ENCODE data around the gene IFNGR2.
"Not testable (repeated sequence)": the region's sequence is repeated elsewhere in the genome, so short reads cannot be mapped to it uniquely, and the experiment has no call there.

IFNGR2 gene

GRCh38 chr21:33403786-33404585, 773 bp downstream of the IFNGR2 start:
- ChIA-PET CTCF (no interaction called here), POLR2A (interaction anchor here (0.9 to 1.8 kb wide), 4 partner anchors 8 to 79 kb away, joined by 4 to 7 read pairs (median 4); partner anchors contain the start of genes IFNAR1 and TMEM50B)
- no peak for TF ChIP-seq HDGF (IDR thresholded peaks at IDR 0.05; ENCODE audit: borderline replicate concordance)
- no peak for TF ChIP-seq ZNF384 (IDR thresholded peaks at IDR 0.05)
- TF ChIP-seq CTBP1 (IDR thresholded peaks at IDR 0.05; ENCODE audit: borderline replicate concordance): no peak
- no peak for TF ChIP-seq ELF4 (IDR thresholded peaks at IDR 0.05)
- no peak for TF ChIP-seq SP1 (IDR thresholded peaks at IDR 0.05)
- TF ChIP-seq TARDBP (IDR thresholded peaks at IDR 0.05): no peak
- no peak for TF ChIP-seq ARNT (IDR thresholded peaks at IDR 0.05)
- peak; percentile 69 for DNase-seq (ENCODE audit: extremely low spot score)

- ChIA-PET CTCF (no interaction called here), POLR2A (interaction anchor here (1.0 kb wide), 1 partner anchor 82 kb away, joined by 3 read pairs; the partner anchor contains the start of gene IFNAR1)
- TF ChIP-seq SUZ12 (IDR thresholded peaks at IDR 0.05) (no peak), ZNF384 (IDR thresholded peaks at IDR 0.05) (no peak), FOXM1 (IDR thresholded peaks at IDR 0.05; ENCODE audit: borderline replicate concordance) (no peak), ELF4 (IDR thresholded peaks at IDR 0.05) (no peak), FOXK2 (IDR thresholded peaks at IDR 0.05) (no peak), PKNOX1 (IDR thresholded peaks at IDR 0.05) (no peak)
- no peak for DNase-seq (ENCODE audit: extremely low spot score)
Measured at GRCh38 chr21:33406493-33406892, 3.3 kb downstream of the IFNGR2 start.

GRCh38 chr21:33411949-33412430, 8.8 kb downstream of the IFNGR2 start:
- TF ChIP-seq SP1 (IDR thresholded peaks at IDR 0.05): no peak
- no peak for TF ChIP-seq ZNF384 (IDR thresholded peaks at IDR 0.05)
- TF ChIP-seq TARDBP (IDR thresholded peaks at IDR 0.05): no peak
- TF ChIP-seq PKNOX1 (IDR thresholded peaks at IDR 0.05): no peak
- TF ChIP-seq FOXA1 (IDR thresholded peaks at IDR 0.05): no peak
- TF ChIP-seq L3MBTL2 (conservative IDR thresholded peaks at IDR 0.05): no peak
- no peak for TF ChIP-seq ELF4 (IDR thresholded peaks at IDR 0.05)
- TF ChIP-seq NFRKB (IDR thresholded peaks at IDR 0.05): no peak
- TF ChIP-seq LEF1 (IDR thresholded peaks at IDR 0.05; ENCODE audit: borderline replicate concordance): no peak
- TF ChIP-seq SUZ12 (IDR thresholded peaks at IDR 0.05): no peak
- no peak for TF ChIP-seq FOXM1 (IDR thresholded peaks at IDR 0.05; ENCODE audit: borderline replicate concordance)
- TF ChIP-seq BHLHE40 (IDR thresholded peaks at IDR 0.05; ENCODE audit: borderline replicate concordance): no peak
- no peak for TF ChIP-seq CTBP1 (IDR thresholded peaks at IDR 0.05; ENCODE audit: borderline replicate concordance)
- TF ChIP-seq FOXK2 (IDR thresholded peaks at IDR 0.05): no peak
- TF ChIP-seq ARNT (IDR thresholded peaks at IDR 0.05): no peak
- no peak for TF ChIP-seq HDGF (IDR thresholded peaks at IDR 0.05; ENCODE audit: borderline replicate concordance)
- POLR2A ChIA-PET: no interaction called here
- no peak for DNase-seq (ENCODE audit: extremely low spot score)
- CTCF ChIA-PET: no interaction called here

GRCh38 chr21:33412439-33412831, 9.2 kb downstream of the IFNGR2 start:
- POLR2A ChIA-PET; DNase-seq (ENCODE audit: extremely low spot score): not testable (repeated sequence)
- CTCF ChIA-PET: interaction anchor here (0.7 kb wide), 1 partner anchor 438 kb away, joined by 3 read pairs; no protein-coding TSS in a partner anchor

GRCh38 chr21:33412832-33413519, 9.8 kb downstream of the IFNGR2 start:
- TF ChIP-seq LEF1 (IDR thresholded peaks at IDR 0.05; ENCODE audit: borderline replicate concordance) (no peak), FOXM1 (IDR thresholded peaks at IDR 0.05; ENCODE audit: borderline replicate concordance) (no peak), HDGF (IDR thresholded peaks at IDR 0.05; ENCODE audit: borderline replicate concordance) (no peak), SUZ12 (IDR thresholded peaks at IDR 0.05) (no peak), SP1 (IDR thresholded peaks at IDR 0.05) (no peak), ARNT (IDR thresholded peaks at IDR 0.05) (no peak), CTBP1 (IDR thresholded peaks at IDR 0.05; ENCODE audit: borderline replicate concordance) (no peak), PKNOX1 (IDR thresholded peaks at IDR 0.05) (no peak), NFRKB (IDR thresholded peaks at IDR 0.05) (no peak), ZNF384 (IDR thresholded peaks at IDR 0.05) (no peak), L3MBTL2 (conservative IDR thresholded peaks at IDR 0.05) (no peak), BHLHE40 (IDR thresholded peaks at IDR 0.05; ENCODE audit: borderline replicate concordance) (no peak), ELF4 (IDR thresholded peaks at IDR 0.05) (no peak), FOXK2 (IDR thresholded peaks at IDR 0.05) (no peak), FOXA1 (IDR thresholded peaks at IDR 0.05) (no peak), TARDBP (IDR thresholded peaks at IDR 0.05) (no peak)
- DNase-seq (ENCODE audit: extremely low spot score): no peak
- POLR2A ChIA-PET: no interaction called here
- CTCF ChIA-PET: interaction anchor here (0.7 kb wide), 1 partner anchor 437 kb away, joined by 3 read pairs; no protein-coding TSS in a partner anchor

- no peak for TF ChIP-seq ARNT (IDR thresholded peaks at IDR 0.05)
- no peak for TF ChIP-seq HDGF (IDR thresholded peaks at IDR 0.05; ENCODE audit: borderline replicate concordance)
- no peak for TF ChIP-seq TARDBP (IDR thresholded peaks at IDR 0.05)
- TF ChIP-seq FOXM1 (IDR thresholded peaks at IDR 0.05; ENCODE audit: borderline replicate concordance): no peak
- TF ChIP-seq PKNOX1 (IDR thresholded peaks at IDR 0.05): no peak
- no peak for TF ChIP-seq CTBP1 (IDR thresholded peaks at IDR 0.05; ENCODE audit: borderline replicate concordance)
- no peak for TF ChIP-seq FOXA1 (IDR thresholded peaks at IDR 0.05)
- TF ChIP-seq ELF4 (IDR thresholded peaks at IDR 0.05): no peak
- TF ChIP-seq SUZ12 (IDR thresholded peaks at IDR 0.05): no peak
- TF ChIP-seq ZNF384 (IDR thresholded peaks at IDR 0.05): no peak
- TF ChIP-seq SP1 (IDR thresholded peaks at IDR 0.05): no peak
- no peak for TF ChIP-seq NFRKB (IDR thresholded peaks at IDR 0.05)
- no peak for TF ChIP-seq BHLHE40 (IDR thresholded peaks at IDR 0.05; ENCODE audit: borderline replicate concordance)
- TF ChIP-seq LEF1 (IDR thresholded peaks at IDR 0.05; ENCODE audit: borderline replicate concordance): no peak
- TF ChIP-seq L3MBTL2 (conservative IDR thresholded peaks at IDR 0.05): no peak
- no peak for TF ChIP-seq FOXK2 (IDR thresholded peaks at IDR 0.05)
- DNase-seq (ENCODE audit: extremely low spot score): no peak
- POLR2A ChIA-PET: no interaction called here
- CTCF ChIA-PET: no interaction called here
Measured at GRCh38 chr21:33414068-33414467, 10.9 kb downstream of the IFNGR2 start.
